Measurements from ENCODE around the gene PTPRG. TPM values are rescaled to one million over a fixed set of nuclear protein-coding genes. Genes with fewer than 3 reads are reported as not detected.
"Not testable (repeated sequence)": the region's sequence is repeated elsewhere in the genome, so short reads cannot be mapped to it uniquely, and the experiment has no call there.

PTPRG gene
- total and polyA plus RNA-seq, 2 experiments from 2014 or later = 11.5 to 39.6 TPM

- Histone ChIP-seq H3K79me2 (ENCODE audit: insufficient read depth) (no peaks in the 10 kb centered on the region), H4K20me1 (ENCODE audit: insufficient read depth) (no peaks in the 10 kb centered on the region), H3K27ac (no peak overlapping the region), H3K9ac (no peak overlapping the region), H3K9me3 (ENCODE audit: low read depth) (no peaks in the 10 kb centered on the region), H3F3A (ENCODE audit: insufficient read depth) (no peaks in the 10 kb centered on the region), H3K36me3 (ENCODE audit: low read depth) (no peaks in the 10 kb centered on the region), H3K27me3 (replicated peaks; ENCODE audit: insufficient read depth) (no peaks in the 10 kb centered on the region), H3K4me2 (ENCODE audit: unreplicated experiment) (no peak overlapping the region), H3K9me2 (ENCODE audit: insufficient read depth) (no peaks in the 10 kb centered on the region), H3K4me3 (no peak overlapping the region), H3K4me1 (ENCODE audit: insufficient read depth) (no peaks in the 10 kb centered on the region), H2AFZ (no peak overlapping the region)
- 59 to 63% methylated on average over 6 of the region's 6 CpGs for WGBS, 2 experiments (ENCODE audit: low coverage in 1 of 2, low lambda C conversion rate in 2 of 2, missing lambda C conversion rate in 2 of 2)
- in situ Hi-C loops (cut with MboI) = no loop called here
- TF ChIP-seq EZH2phosphoT487 (IDR thresholded peaks at IDR 0.05; ENCODE audit: insufficient read depth, low read depth) (no peak), EZH2 (IDR thresholded peaks at IDR 0.05; ENCODE audit: insufficient read depth, poor library complexity, severe bottlenecking) (no peak)
- no peak for DNase-seq
These were observed 24.0 kb upstream of the PTPRG start for GRCh38 chr3:61537366-61537765.

- no peaks in the 10 kb centered on the region for H3F3A ChIP-seq (ENCODE audit: insufficient read depth)
- no peak overlapping the region for H2AFZ ChIP-seq
- TF ChIP-seq EZH2 (IDR thresholded peaks at IDR 0.05; ENCODE audit: insufficient read depth, poor library complexity, severe bottlenecking) (no peak), EZH2phosphoT487 (IDR thresholded peaks at IDR 0.05; ENCODE audit: insufficient read depth, low read depth) (no peak)
- no peaks in the 10 kb centered on the region for H3K36me3 ChIP-seq (ENCODE audit: low read depth)
- H3K9ac ChIP-seq = no peak overlapping the region
- in situ Hi-C loops (cut with MboI) = no loop called here
- H3K27ac ChIP-seq = no peak overlapping the region
- H3K9me2 ChIP-seq (ENCODE audit: insufficient read depth) = no peaks in the 10 kb centered on the region
- H4K20me1 ChIP-seq (ENCODE audit: insufficient read depth) = no peaks in the 10 kb centered on the region
- H3K4me2 ChIP-seq (ENCODE audit: unreplicated experiment) = no peak overlapping the region
- H3K9me3 ChIP-seq (ENCODE audit: low read depth) = no peaks in the 10 kb centered on the region
- H3K4me3 ChIP-seq = no peak overlapping the region
- H3K27me3 ChIP-seq (replicated peaks; ENCODE audit: insufficient read depth) = no peaks in the 10 kb centered on the region
- H3K79me2 ChIP-seq (ENCODE audit: insufficient read depth) = no peaks in the 10 kb centered on the region
- DNase-seq = no peak
- no peaks in the 10 kb centered on the region for H3K4me1 ChIP-seq (ENCODE audit: insufficient read depth)
- 62 to 66% methylated on average over 5 of the region's 5 CpGs for WGBS, 2 experiments (ENCODE audit: low coverage in 1 of 2, low lambda C conversion rate in 2 of 2, missing lambda C conversion rate in 2 of 2)
These were observed 22.9 kb upstream of the PTPRG start for GRCh38 chr3:61538486-61538885.

GRCh38 chr3:61541694-61542093 lies 19.7 kb upstream of the PTPRG start:
- Histone ChIP-seq H3K4me2 (ENCODE audit: unreplicated experiment) (no peak overlapping the region), H3K4me1 (ENCODE audit: insufficient read depth) (no peaks in the 10 kb centered on the region), H3K9me3 (ENCODE audit: low read depth) (no peaks in the 10 kb centered on the region), H4K20me1 (ENCODE audit: insufficient read depth) (no peaks in the 10 kb centered on the region), H3K27me3 (replicated peaks; ENCODE audit: insufficient read depth) (no peaks in the 10 kb centered on the region), H3K36me3 (ENCODE audit: low read depth) (no peaks in the 10 kb centered on the region), H3K79me2 (ENCODE audit: insufficient read depth) (no peaks in the 10 kb centered on the region), H3F3A (ENCODE audit: insufficient read depth) (no peaks in the 10 kb centered on the region), H2AFZ (no peak overlapping the region), H3K9me2 (ENCODE audit: insufficient read depth) (no peaks in the 10 kb centered on the region), H3K4me3 (no peak overlapping the region), H3K9ac (no peak overlapping the region), H3K27ac (no peak overlapping the region)
- no peak for DNase-seq
- in situ Hi-C loops (cut with MboI) = no loop called here
- WGBS, 2 experiments (ENCODE audit: low coverage in 1 of 2, low lambda C conversion rate in 2 of 2, missing lambda C conversion rate in 2 of 2) = 35 to 41% methylated on average over 4 of the region's 4 CpGs
- TF ChIP-seq EZH2 (IDR thresholded peaks at IDR 0.05; ENCODE audit: insufficient read depth, poor library complexity, severe bottlenecking) = no peak
- no peak for TF ChIP-seq EZH2phosphoT487 (IDR thresholded peaks at IDR 0.05; ENCODE audit: insufficient read depth, low read depth)

GRCh38 chr3:61545716-61546115 lies 15.7 kb upstream of the PTPRG start:
- DNase-seq = no peak
- no peaks in the 10 kb centered on the region for H3K79me2 ChIP-seq (ENCODE audit: insufficient read depth)
- no peaks in the 10 kb centered on the region for H4K20me1 ChIP-seq (ENCODE audit: insufficient read depth)
- no peaks in the 10 kb centered on the region for H3K9me2 ChIP-seq (ENCODE audit: insufficient read depth)
- no peaks in the 10 kb centered on the region for H3K36me3 ChIP-seq (ENCODE audit: low read depth)
- TF ChIP-seq EZH2phosphoT487 (IDR thresholded peaks at IDR 0.05; ENCODE audit: insufficient read depth, low read depth) = no peak
- no peak for TF ChIP-seq EZH2 (IDR thresholded peaks at IDR 0.05; ENCODE audit: insufficient read depth, poor library complexity, severe bottlenecking)
- no peak overlapping the region for H3K4me3 ChIP-seq
- WGBS, 2 experiments (ENCODE audit: low coverage in 1 of 2, low lambda C conversion rate in 2 of 2, missing lambda C conversion rate in 2 of 2) = 77 to 79% methylated on average over 2 of the region's 2 CpGs
- no peak overlapping the region for H3K27ac ChIP-seq
- H3K9me3 ChIP-seq (ENCODE audit: low read depth) = no peaks in the 10 kb centered on the region
- no peak overlapping the region for H3K9ac ChIP-seq
- no peaks in the 10 kb centered on the region for H3K27me3 ChIP-seq (replicated peaks; ENCODE audit: insufficient read depth)
- no peak overlapping the region for H2AFZ ChIP-seq
- H3K4me2 ChIP-seq (ENCODE audit: unreplicated experiment) = no peak overlapping the region
- no peaks in the 10 kb centered on the region for H3K4me1 ChIP-seq (ENCODE audit: insufficient read depth)
- H3F3A ChIP-seq (ENCODE audit: insufficient read depth) = no peaks in the 10 kb centered on the region
- in situ Hi-C loops (cut with MboI) = no loop called here

- no peak for TF ChIP-seq EZH2 (IDR thresholded peaks at IDR 0.05; ENCODE audit: insufficient read depth, poor library complexity, severe bottlenecking)
- TF ChIP-seq EZH2phosphoT487 (IDR thresholded peaks at IDR 0.05; ENCODE audit: insufficient read depth, low read depth) = no peak
- no peaks in the 10 kb centered on the region for H4K20me1 ChIP-seq (ENCODE audit: insufficient read depth)
- H3K4me1 ChIP-seq (ENCODE audit: insufficient read depth) = no peaks in the 10 kb centered on the region
- in situ Hi-C loops (cut with MboI) = no loop called here
- no peak overlapping the region for H3K27ac ChIP-seq
- no peak overlapping the region for H2AFZ ChIP-seq
- H3K79me2 ChIP-seq (ENCODE audit: insufficient read depth) = no peaks in the 10 kb centered on the region
- DNase-seq = no peak
- no peaks in the 10 kb centered on the region for H3F3A ChIP-seq (ENCODE audit: insufficient read depth)
- H3K9ac ChIP-seq = no peak overlapping the region
- no peak overlapping the region for H3K4me3 ChIP-seq
- no peak overlapping the region for H3K4me2 ChIP-seq (ENCODE audit: unreplicated experiment)
- H3K9me2 ChIP-seq (ENCODE audit: insufficient read depth) = no peaks in the 10 kb centered on the region
- no peaks in the 10 kb centered on the region for H3K36me3 ChIP-seq (ENCODE audit: low read depth)
- no peaks in the 10 kb centered on the region for H3K27me3 ChIP-seq (replicated peaks; ENCODE audit: insufficient read depth)
- no peaks in the 10 kb centered on the region for H3K9me3 ChIP-seq (ENCODE audit: low read depth)
- 84 to 86% methylated on average over 4 of the region's 4 CpGs for WGBS, 2 experiments (ENCODE audit: low coverage in 1 of 2, low lambda C conversion rate in 2 of 2, missing lambda C conversion rate in 2 of 2)
These were observed 13.7 kb upstream of the PTPRG start for GRCh38 chr3:61547625-61548024.

- H2AFZ ChIP-seq; H3K9ac ChIP-seq; H3K4me1 ChIP-seq (ENCODE audit: insufficient read depth); H4K20me1 ChIP-seq (ENCODE audit: insufficient read depth); H3K27ac ChIP-seq; H3K4me3 ChIP-seq; DNase-seq; H3F3A ChIP-seq (ENCODE audit: insufficient read depth); H3K4me2 ChIP-seq (ENCODE audit: unreplicated experiment); H3K79me2 ChIP-seq (ENCODE audit: insufficient read depth); H3K36me3 ChIP-seq (ENCODE audit: low read depth); H3K9me3 ChIP-seq (ENCODE audit: low read depth); in situ Hi-C loops (cut with MboI); H3K9me2 ChIP-seq (ENCODE audit: insufficient read depth); H3K27me3 ChIP-seq (replicated peaks; ENCODE audit: insufficient read depth): not testable (repeated sequence)
- WGBS, 2 experiments (ENCODE audit: low coverage in 1 of 2, low lambda C conversion rate in 2 of 2, missing lambda C conversion rate in 2 of 2) = 78 to 84% methylated on average over 8 of the region's 8 CpGs
These were observed 8.7 kb upstream of the PTPRG start for GRCh38 chr3:61552704-61553103.

Measured in GM23248 (cell line).